GM19099 (cell line): Measurements from ENCODE around the gene SUPT20HL2.

Experiments
- POLR2A ChIP-seq: IDR thresholded peaks from 3 replicates; pipeline ENCODE4 v1.6.1; 2011; ENCODE audit warnings: low read depth; ENCODE audit not compliant: insufficient read length; ENCODE audit errors: extremely low read depth

Gene SUPT20HL2

GRCh38 chrX:24317567-24317966, 3.7 kb upstream of the SUPT20HL2 start:
- TF ChIP-seq POLR2A, result no peak

GRCh38 chrX:24316111-24316510, 2.2 kb upstream of the SUPT20HL2 start:
- TF ChIP-seq POLR2A, result no peak

GRCh38 chrX:24306440-24306839, 7.4 kb downstream of the SUPT20HL2 start:
- no peak for TF ChIP-seq POLR2A

GRCh38 chrX:24305905-24306304, 8.0 kb downstream of the SUPT20HL2 start:
- no peak for TF ChIP-seq POLR2A

GRCh38 chrX:24301806-24302205, 12.1 kb downstream of the SUPT20HL2 start:
- no peak for TF ChIP-seq POLR2A

- TF ChIP-seq POLR2A, result no peak
These were observed 12.8 kb downstream of the SUPT20HL2 start for GRCh38 chrX:24301060-24301459.

- TF ChIP-seq POLR2A, result no peak
These were observed 15.7 kb downstream of the SUPT20HL2 start for GRCh38 chrX:24298191-24298590.

GRCh38 chrX:24294619-24295018, 19.2 kb downstream of the SUPT20HL2 start:
- TF ChIP-seq POLR2A, result no peak

GRCh38 chrX:24293412-24293811, 20.5 kb downstream of the SUPT20HL2 start:
- no peak for TF ChIP-seq POLR2A

GRCh38 chrX:24292353-24292752, 21.5 kb downstream of the SUPT20HL2 start:
- TF ChIP-seq POLR2A, result no peak

GRCh38 chrX:24285082-24285481, 28.8 kb downstream of the SUPT20HL2 start:
- TF ChIP-seq POLR2A, result no peak

- no peak for TF ChIP-seq POLR2A
These were observed 30.6 kb downstream of the SUPT20HL2 start for GRCh38 chrX:24283127-24283794.

GRCh38 chrX:24282381-24283126, 31.3 kb downstream of the SUPT20HL2 start:
- TF ChIP-seq POLR2A, result no peak

GRCh38 chrX:24277405-24277804, 36.5 kb downstream of the SUPT20HL2 start:
- TF ChIP-seq POLR2A, result no peak

- no peak for TF ChIP-seq POLR2A
These were observed 37.9 kb downstream of the SUPT20HL2 start for GRCh38 chrX:24276015-24276414.

- no peak for TF ChIP-seq POLR2A
These were observed 42.6 kb downstream of the SUPT20HL2 start for GRCh38 chrX:24271262-24271661.

- TF ChIP-seq POLR2A, result no peak
These were observed 45.1 kb downstream of the SUPT20HL2 start for GRCh38 chrX:24268786-24269185.

- no peak for TF ChIP-seq POLR2A
These were observed 46.9 kb downstream of the SUPT20HL2 start for GRCh38 chrX:24266996-24267395.
